ENCODE results near the gene SUN2. TPM values are rescaled to one million over a fixed set of nuclear protein-coding genes. Genes with fewer than 3 reads are reported as not detected.
"Not testable (repeated sequence)": the region's sequence is repeated elsewhere in the genome, so short reads cannot be mapped to it uniquely, and the experiment has no call there.

The SUN2 gene, protein sequence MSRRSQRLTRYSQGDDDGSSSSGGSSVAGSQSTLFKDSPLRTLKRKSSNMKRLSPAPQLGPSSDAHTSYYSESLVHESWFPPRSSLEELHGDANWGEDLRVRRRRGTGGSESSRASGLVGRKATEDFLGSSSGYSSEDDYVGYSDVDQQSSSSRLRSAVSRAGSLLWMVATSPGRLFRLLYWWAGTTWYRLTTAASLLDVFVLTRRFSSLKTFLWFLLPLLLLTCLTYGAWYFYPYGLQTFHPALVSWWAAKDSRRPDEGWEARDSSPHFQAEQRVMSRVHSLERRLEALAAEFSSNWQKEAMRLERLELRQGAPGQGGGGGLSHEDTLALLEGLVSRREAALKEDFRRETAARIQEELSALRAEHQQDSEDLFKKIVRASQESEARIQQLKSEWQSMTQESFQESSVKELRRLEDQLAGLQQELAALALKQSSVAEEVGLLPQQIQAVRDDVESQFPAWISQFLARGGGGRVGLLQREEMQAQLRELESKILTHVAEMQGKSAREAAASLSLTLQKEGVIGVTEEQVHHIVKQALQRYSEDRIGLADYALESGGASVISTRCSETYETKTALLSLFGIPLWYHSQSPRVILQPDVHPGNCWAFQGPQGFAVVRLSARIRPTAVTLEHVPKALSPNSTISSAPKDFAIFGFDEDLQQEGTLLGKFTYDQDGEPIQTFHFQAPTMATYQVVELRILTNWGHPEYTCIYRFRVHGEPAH
- total RNA-seq: 100 to 1,000 TPM; 118 to 285 (median 175) TPM

- peak in 1 of 4 experiments; percentile 28 for TF ChIP-seq CTCF (IDR thresholded peaks at IDR 0.05)
- peak; percentile 66 to 86 for TF ChIP-seq POLR2A (IDR thresholded peaks at IDR 0.05)
- Histone ChIP-seq H3K4me3 (peak within 1 kb of the TSS; percentile 41 to 75), H3K27me3 (no peaks in the 10 kb centered on the region), H3K27ac (peak within 1 kb of the TSS; percentile 90 to 92), H3K36me3 (no peaks in the 10 kb centered on the region), H3K4me1 (peaks cover 3 to 10% of the 10 kb centered on the region in 2 donors), H3K9me3 (no peaks in the 10 kb centered on the region)
- intact Hi-C loops (cut with DNase I; ENCODE audit: low total_unique reads): loop anchor here (5.0 kb wide), 1 partner anchor 36 kb away; the partner anchor contains the start of gene DNAL4
- DNase-seq: peak; percentile 93 to 94
These were observed at the start of gene SUN2 for GRCh38 chr22:38755911-38756532. Gene SUN2 (minus strand): TSS chr22:38755998. CDS start chr22:38752628, 3,370 bp downstream.

DNA sequence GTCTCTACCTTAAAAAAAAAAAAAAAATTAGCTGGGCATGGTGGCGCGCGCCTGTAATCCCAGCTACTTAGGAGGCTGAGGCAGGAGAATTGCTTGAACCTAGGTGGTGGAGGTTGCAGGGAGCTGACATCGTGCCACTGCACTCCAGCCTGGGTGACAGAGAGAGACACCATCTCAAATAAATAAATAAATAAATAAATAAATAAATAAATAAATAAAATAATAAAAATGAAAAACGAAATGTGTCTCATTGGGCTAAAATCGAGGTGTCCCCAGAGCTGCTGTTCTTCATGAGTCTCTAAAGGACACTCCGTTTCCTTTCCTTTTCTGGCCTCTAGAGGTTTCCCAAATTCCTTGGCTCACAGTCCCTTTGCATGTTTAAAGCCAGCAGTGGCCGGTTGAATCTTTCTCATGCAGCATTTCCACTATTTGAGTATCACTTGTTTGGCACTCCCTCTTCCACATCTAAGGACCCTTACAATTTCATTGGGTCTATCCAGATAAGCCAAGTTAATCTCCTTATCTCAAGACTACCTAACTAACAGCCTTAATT, 49.3 kb upstream of the SUN2 start:
- H3K27me3 ChIP-seq; H3K36me3 ChIP-seq; H3K4me3 ChIP-seq; intact Hi-C loops (cut with DNase I; ENCODE audit: low total_unique reads); H3K9me3 ChIP-seq; H3K27ac ChIP-seq; DNase-seq; H3K4me1 ChIP-seq: not testable (repeated sequence)

GRCh38 chr22:38802671-38803121, 46.9 kb upstream of the SUN2 start:
- intact Hi-C loops (cut with DNase I; ENCODE audit: low total_unique reads): no loop called here
- Histone ChIP-seq H3K4me3 (no peak overlapping the region), H3K9me3 (no peaks in the 10 kb centered on the region), H3K36me3 (no peaks in the 10 kb centered on the region), H3K27me3 (no peaks in the 10 kb centered on the region), H3K4me1 (no peaks in the 10 kb centered on the region), H3K27ac (no peak overlapping the region)
- TF ChIP-seq POLR2A (IDR thresholded peaks at IDR 0.05) (no peak), CTCF (IDR thresholded peaks at IDR 0.05) (no peak)
- DNase-seq: peak; percentile 58 to 73

DNA sequence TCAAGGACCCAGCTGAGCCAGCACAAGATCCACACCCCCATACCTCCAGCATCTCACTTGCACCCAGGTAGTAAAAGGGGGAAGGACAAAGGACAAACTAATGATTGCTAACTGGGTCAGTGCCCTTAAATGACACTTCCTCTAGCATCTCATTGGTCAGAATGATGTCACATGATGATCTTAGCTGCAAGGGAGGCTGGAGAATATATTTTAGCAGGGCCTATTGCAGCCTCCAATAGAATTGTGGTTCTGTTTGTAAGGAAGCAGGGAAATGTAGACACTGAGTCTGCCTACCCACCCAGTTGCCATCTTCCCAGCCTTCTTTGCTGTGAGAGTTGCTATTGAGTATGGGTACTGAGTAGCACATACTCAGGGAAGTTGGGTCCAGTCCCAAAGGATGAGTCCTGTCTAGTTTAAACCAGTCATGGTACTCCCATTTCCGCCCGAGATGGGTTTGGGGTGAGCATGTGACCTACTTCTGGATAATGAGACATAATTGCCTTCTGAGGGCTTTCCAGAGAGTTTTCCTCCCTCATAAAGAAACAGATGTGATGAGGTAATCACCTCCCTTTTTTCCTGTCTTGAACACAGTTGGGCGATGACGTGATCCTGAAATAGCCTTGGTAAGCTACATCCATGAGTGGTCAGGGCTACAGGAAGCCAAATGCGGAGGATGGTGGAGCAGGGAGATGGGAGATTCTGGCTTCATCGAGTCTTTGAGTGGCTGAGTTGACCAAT, 43.6 kb upstream of the SUN2 start:
- TF ChIP-seq POLR2A (IDR thresholded peaks at IDR 0.05) (no peak), CTCF (IDR thresholded peaks at IDR 0.05) (no peak)
- no peaks in the 10 kb centered on the region for H3K36me3 ChIP-seq
- H3K4me3 ChIP-seq: no peak overlapping the region
- H3K27ac ChIP-seq: no peak overlapping the region
- H3K4me1 ChIP-seq: no peaks in the 10 kb centered on the region
- H3K27me3 ChIP-seq: no peaks in the 10 kb centered on the region
- intact Hi-C loops (cut with DNase I; ENCODE audit: low total_unique reads): no loop called here
- DNase-seq: no peak
- no peaks in the 10 kb centered on the region for H3K9me3 ChIP-seq

GRCh38 chr22:38798496-38798895, 42.7 kb upstream of the SUN2 start:
- Histone ChIP-seq H3K9me3 (no peaks in the 10 kb centered on the region), H3K4me3 (no peak overlapping the region), H3K27me3 (no peaks in the 10 kb centered on the region), H3K36me3 (no peaks in the 10 kb centered on the region), H3K4me1 (no peaks in the 10 kb centered on the region), H3K27ac (no peak overlapping the region)
- DNase-seq: no peak
- intact Hi-C loops (cut with DNase I; ENCODE audit: low total_unique reads): no loop called here
- TF ChIP-seq POLR2A (IDR thresholded peaks at IDR 0.05) (no peak), CTCF (IDR thresholded peaks at IDR 0.05) (no peak)

Data from uterus (tissue), 4 donors.